SU-DHL-6 (cell line): ENCODE measurements around the gene MAN1A2.

Experiments
- EZH2phosphoT487 ChIP-seq: fragments of 200-600 bp; sonication (generic), shearing (Covaris generic); conservative IDR thresholded peaks from 2 replicates; pipeline ENCODE4 v1.6.1; 2018; ENCODE audit warnings: mild to moderate bottlenecking, antibody characterized with exemption, low read length, moderate library complexity, mixed read lengths
- TF ChIP-seq, protein P1 (sequence below): fragments of 200-600 bp; sonication (generic); IDR thresholded peaks from one replicate; pipeline ENCODE4 v1.5.1; 2017; ENCODE audit warnings: antibody characterized with exemption, mild to moderate bottlenecking, low read length, moderate library complexity; ENCODE audit not compliant: insufficient read depth, poor library complexity, severe bottlenecking

DNA sequence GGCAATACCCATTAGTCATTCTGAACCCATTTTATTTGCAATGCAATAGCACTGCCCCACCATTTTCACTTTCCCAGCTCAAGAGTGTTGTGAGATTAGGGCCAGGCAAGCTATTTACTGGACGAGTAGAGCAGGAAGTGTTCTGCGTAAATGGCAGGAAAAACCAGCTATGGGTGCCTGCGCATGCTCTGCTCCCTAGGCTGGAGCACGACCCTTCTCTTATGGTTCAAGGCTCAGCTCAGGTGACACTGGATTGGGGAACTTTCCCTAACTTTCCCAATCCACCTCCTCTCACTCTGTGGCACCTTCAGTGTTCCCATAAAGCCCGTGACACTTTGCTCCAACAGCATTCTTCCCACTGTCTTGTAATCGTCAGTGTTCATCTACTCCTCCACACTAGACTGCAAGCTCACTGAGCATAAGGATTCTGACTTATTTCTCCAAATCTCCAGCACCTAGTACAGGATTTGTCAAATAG is 3.6 kb upstream of the MAN1A2 start:
- TF ChIP-seq, protein P1, sequence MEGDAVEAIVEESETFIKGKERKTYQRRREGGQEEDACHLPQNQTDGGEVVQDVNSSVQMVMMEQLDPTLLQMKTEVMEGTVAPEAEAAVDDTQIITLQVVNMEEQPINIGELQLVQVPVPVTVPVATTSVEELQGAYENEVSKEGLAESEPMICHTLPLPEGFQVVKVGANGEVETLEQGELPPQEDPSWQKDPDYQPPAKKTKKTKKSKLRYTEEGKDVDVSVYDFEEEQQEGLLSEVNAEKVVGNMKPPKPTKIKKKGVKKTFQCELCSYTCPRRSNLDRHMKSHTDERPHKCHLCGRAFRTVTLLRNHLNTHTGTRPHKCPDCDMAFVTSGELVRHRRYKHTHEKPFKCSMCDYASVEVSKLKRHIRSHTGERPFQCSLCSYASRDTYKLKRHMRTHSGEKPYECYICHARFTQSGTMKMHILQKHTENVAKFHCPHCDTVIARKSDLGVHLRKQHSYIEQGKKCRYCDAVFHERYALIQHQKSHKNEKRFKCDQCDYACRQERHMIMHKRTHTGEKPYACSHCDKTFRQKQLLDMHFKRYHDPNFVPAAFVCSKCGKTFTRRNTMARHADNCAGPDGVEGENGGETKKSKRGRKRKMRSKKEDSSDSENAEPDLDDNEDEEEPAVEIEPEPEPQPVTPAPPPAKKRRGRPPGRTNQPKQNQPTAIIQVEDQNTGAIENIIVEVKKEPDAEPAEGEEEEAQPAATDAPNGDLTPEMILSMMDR: no peak
- no peak for TF ChIP-seq EZH2phosphoT487
